GM18505 (cell line): ENCODE measurements around the gene CAND1.
"Not testable (repeated sequence)": the region's sequence is repeated elsewhere in the genome, so short reads cannot be mapped to it uniquely, and the experiment has no call there.

ENCODE experiments used
- ATAC-seq: cut with Tn5 transposase; IDR thresholded peaks from one replicate; pipeline ENCODE4 v1.9.1; 2021; ENCODE audit not compliant: unreplicated experiment
- POLR2A ChIP-seq: IDR thresholded peaks from 4 replicates; pipeline ENCODE4 v1.6.1; 2011; ENCODE audit warnings: borderline replicate concordance; ENCODE audit not compliant: insufficient read depth, insufficient read length; ENCODE audit errors: extremely low read depth

CAND1 gene

DNA sequence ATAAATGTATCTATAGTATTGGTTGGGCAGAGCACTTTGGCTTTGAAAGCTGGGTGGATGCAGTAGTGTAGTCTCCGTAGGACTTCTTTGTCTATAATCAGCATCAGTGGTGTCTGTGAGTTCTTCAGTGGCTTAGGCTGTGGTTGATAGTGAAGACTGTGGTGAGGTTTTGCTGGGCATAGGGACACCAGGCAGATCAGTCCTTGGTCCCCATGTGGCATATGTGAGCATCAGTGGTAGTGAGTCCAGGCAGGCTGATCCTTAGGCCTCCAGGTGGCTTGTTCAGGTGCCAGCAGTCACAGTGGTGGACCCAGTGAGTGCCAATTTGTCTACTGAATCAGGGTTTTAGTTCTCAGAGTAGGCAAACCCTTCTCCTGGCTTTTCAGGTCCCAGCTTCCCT is 70.4 kb downstream of the CAND1 start:
- no peak for TF ChIP-seq POLR2A
- ATAC-seq, result no peak

DNA sequence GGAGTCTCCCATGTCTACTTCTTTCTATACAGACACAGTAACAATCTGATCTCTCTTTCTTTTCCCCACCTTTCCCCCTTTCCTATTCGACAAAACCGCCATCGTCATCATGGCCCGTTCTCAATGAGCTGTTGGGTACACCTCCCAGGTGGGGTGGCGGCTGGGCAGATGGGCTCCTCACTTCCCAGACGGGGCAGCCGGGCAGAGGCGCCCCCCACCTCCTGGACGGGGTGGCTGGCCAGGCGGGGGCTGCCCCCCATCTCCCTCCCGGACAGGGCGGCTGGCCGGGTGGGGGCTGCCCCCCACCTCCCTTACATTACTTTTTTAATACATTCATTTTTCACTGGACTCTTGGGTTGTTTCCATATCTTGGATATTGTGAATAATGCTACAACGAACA is 71.9 kb downstream of the CAND1 start:
- ATAC-seq, result not testable (repeated sequence)

DNA sequence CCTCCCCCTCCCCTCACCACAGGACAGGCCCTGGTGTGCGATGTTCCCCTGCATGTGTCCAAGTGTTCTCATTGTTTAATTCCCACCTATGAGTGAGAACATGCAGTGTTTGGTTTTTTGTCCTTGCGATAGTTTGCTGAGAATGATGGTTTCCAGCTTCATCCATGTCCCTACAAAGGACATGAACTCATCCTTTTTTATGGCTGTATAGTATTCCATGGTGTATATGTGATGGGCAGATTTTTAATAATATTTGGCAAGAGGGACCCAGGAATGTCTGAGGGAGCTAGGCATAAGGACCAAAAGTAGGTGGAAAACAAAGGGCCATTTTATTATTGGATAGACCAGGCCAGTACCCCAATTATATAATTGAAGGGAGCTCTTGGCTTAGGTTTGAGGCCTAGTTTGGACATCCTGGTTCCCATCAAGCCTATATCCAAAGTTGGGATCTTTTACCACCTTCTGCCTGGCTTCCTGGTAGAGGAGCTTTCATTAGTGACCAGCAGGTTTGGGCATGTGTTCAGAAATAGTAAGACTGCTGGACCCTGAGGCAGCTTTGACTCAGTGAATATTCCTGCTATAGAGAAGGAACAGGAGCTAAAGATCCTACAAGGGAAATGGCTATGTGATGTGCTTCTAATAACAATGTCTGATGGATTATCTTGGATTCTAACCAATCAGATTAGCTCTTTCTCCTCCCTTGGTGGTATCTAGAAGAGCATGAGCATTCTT is 76.0 kb downstream of the CAND1 start:
- ATAC-seq, result no peak
- TF ChIP-seq POLR2A, result no peak

DNA sequence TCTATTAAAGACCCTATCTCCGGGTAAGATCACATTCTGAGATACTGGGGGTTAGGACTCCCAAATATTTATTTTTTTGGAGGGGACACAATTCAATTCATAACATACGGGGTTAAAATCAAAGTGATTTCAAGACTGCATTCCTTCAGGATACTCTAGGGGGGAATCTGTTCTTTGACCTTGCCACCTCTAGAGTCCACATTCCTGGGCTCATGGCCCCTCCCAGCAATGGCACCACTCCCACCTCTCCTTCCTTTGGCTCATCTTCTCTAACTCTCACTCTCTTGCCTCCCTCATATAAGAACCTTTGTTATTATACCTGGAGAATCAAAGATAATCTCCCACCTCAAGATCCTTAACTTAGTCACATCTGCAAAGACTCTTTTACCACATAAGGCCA is 79.5 kb downstream of the CAND1 start:
- no peak for ATAC-seq

DNA sequence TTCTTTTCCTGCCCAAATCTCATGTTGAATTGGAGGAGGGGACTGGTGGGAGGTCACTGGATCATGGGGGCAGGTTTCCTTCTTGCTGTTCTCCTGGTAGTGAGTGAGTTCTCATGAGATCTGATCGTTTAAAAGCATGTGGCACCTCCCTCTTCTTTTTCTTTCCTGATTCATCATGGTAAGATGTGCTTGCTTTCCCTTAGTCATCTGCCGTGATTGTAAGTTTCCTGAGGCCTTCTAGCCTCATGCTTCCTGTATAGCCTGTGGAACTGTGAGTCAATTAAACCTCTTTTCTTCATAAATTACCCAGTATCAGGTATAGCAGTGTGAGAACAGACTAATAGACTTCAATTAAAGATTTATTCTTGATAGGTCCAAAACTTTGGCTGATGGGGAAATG is 83.5 kb downstream of the CAND1 start:
- ATAC-seq, result no peak
- TF ChIP-seq POLR2A, result no peak

More for the DNA sequence above, 79.5 kb downstream of the CAND1 start:
- no peak for TF ChIP-seq POLR2A

DNA sequence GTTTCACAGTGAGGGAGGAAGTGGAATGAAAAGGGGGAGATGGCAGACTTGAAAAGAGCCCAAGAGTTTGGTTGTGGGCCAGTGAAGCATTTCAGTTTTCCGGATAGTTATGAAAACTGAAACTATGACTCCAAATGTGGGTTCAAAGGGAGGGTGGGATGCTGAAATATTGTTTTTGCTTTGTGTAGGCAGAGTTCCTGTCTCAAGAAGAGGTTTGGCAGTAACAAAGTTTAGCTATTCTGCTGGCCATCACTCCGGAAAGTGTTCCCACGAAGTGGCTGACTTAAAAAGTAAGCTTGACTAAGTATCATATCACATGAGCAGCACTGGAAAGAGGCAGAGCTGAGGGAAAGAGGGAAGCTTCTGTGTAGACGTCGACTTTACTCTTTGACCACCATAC is 85.2 kb downstream of the CAND1 start:
- no peak for TF ChIP-seq POLR2A
- no peak for ATAC-seq

DNA sequence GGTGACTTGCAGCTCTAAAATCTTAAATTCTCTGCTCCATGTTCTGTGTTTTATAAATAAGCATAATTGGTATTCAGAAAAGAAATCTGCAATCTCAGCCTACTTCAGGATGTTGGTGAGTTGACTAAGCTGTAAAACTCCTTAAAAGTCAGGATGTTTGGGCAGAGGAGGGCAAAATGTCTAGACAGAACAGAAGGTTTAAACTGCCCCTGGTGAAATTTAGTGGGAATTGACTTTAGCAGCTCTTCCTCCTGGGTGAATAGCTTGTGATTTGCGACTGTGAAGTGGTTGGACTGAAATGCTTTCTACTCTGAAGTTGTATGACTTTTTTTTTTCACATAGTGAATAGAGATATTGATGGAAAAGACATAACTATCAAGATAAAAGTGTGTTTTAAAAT is 85.8 kb downstream of the CAND1 start:
- ATAC-seq, result no peak

DNA sequence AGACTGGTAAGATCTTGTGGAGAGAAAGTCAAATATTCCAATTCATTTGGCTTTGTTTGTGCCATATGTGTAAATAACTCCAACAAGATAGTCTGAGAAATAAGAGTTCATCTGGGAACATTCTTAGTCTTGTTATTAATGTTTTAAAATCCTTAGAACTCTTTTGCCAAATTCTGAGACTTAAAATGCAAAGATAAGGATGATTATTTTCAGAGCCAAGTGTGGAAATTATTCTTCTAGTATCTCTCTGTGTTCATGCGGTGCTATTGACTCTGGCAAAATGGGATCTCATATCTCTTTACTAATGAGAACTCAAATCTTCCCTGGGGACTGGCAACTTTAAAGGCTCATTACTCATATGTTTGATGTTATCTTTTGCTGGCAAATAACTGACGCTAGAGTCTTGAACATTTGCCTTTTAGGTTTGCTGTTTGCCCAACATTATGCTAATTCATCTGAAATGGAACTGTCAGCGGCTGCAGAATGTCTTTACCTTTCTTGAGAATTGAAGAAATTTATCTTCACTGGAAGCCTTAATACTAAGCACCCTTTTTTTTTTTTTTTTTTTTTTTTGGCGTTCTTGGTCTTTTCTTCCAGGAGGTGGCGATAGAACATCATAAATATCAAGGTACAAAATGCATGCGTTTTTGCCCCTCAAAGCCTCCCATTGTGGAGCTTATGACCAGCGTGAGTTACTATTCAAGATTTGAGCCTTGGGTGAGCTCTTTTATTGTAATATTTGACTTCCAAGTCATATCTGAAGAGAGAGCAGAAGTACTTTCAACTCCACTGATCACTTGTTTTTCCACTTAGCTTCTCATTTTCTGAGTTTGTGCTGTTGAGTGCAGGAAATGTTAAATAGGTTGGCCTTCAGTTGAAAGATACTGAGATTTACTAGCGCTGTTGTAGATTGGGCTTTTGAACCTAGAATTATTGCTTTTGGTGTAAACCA is 86.5 kb downstream of the CAND1 start:
- TF ChIP-seq POLR2A, result no peak
- no peak for ATAC-seq

More for the DNA sequence above, 85.8 kb downstream of the CAND1 start:
- TF ChIP-seq POLR2A, result no peak

DNA sequence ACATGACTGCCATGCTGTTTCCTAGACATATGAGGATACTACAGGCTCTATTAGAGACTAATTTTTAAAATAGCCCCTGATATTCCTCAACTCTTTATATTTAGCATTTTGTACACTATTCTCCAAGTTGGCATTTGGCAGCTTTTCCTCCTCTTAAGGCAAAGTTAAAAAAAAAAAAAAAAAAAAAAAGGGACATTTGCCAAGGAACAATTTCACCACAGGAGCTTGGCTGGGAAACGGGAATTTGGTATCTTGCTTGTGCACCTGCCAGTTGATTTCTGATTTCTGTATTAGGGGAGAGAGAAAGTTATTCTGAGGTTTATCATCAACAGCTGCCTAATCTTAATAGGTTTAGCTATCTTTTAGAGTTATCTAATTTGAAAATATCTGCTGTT is 87.2 kb downstream of the CAND1 start:
- no peak for ATAC-seq
- TF ChIP-seq POLR2A, result no peak

DNA sequence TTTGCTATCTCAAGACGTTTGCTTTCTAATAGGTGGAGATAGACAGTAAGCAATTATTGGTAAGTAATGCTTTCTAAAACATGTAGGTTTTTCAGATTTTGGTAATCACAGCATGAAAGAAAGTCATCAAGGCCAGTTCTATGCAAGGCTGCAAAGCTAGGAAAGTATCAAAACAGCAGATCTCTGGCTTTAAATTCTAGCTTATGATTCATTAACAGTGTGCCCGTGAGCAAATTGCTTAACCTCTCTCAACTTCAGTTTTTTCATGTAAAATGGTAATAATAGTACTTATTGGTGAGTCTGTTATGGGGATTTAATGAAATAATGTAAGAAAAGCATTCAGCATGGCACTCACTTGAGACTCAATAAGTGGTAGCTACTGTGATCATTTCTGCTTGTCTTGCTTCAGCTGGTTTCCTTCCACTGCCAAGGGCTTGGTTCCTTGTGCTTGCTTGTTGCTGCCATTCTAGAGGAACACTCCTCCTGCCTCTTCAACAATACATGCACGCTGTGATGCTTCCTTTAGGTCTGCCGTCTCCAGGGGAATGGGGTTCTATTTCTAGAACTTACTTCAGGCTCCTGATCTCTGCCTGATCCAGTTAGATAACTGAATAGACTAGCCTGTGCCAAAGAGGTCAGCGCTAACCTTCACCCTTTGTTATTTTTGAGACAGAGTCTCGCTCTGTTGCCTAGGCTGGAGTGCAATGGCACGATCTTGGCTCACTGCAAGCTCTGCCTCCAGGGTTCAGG is 88.4 kb downstream of the CAND1 start:
- TF ChIP-seq POLR2A, result no peak
- ATAC-seq, result no peak

DNA sequence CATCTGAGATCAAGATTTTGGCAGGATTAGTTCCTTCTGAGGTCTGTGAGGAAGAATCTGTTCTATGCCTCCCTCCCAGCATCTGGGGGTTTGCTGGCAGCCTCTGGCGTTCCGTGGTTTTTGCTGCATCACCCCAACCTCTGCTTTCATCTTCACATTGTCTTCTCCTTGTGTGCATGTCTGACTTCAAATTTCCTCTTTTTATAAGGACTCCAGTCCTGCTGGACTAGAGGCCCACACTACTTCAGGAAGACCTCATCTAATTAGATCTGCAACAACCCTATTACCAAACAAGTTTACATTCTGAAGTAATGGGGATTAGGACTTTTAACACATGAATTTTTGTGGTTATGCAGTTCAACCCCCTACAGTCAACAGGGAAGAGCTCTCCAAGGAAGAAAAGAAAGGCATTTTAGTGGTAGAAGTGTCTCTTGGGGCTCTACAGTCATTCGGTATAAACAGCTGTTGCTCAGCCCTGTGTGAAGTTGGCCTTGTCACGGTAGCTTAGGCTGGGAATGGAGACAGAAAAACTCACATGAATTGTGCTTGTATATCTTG is 89.7 kb downstream of the CAND1 start:
- no peak for ATAC-seq
- no peak for TF ChIP-seq POLR2A

DNA sequence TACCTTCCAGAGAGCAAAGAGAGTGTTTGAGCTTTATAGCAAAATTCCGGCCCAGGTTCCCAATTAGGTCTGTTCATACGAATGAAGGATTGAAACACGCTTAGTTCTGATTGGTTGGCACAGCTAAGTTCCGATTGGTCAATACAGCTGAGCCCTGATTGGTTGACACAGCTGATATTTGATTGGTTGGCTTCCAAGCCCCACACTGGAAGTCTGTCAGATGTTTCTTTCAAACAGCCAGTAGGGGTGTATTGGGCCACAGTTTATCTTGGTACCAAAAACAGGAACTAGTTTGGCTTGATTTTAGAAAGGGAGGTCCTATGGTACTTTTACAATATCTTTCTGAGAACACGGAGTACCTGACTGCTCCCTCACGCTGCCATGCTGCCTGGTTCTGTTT is 93.4 kb downstream of the CAND1 start:
- ATAC-seq, result no peak
- no peak for TF ChIP-seq POLR2A

DNA sequence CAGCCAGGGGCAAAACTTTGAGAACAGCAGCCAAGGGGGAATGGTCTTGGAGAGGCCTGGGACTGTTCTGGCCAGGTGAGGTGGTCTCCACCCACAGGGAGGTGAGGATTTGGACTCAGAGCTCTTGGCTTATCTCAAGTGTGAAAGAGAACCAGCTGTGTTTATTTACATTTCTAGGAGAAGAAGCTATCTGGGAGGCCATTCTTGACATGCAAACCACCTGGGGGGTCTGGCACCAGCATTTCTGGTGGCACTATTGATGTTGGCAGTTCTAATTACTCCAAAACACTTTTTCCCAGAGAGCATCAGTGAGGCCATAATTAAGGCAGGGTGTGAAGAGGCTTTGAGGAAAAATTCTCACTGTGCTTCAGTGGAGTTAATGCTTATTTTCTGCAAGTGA is 95.1 kb downstream of the CAND1 start:
- no peak for TF ChIP-seq POLR2A

More for the DNA sequence above, 95.1 kb downstream of the CAND1 start:
- ATAC-seq, result no peak
